Esophagus squamous epithelium (tissue), 4 donors: ENCODE measurements around the gene ECM1.

Experiments used
- CTCF ChIP-seq, 6 experiments: fragments of 450-650 bp in 4 of 6; fragments of 200-600 bp in 2 of 6; sonication (generic) in 2 of 6; IDR thresholded peaks; one replicate each; pipeline ENCODE4 v1.5.1; 2016 to 2019; ENCODE audit warnings: antibody characterized with exemption in 6 of 6, mild to moderate bottlenecking in 4 of 6, moderate library complexity in 4 of 6
- POLR2A ChIP-seq, 4 donors: fragments of 450-650 bp; IDR thresholded peaks; one replicate each; pipeline ENCODE4 v1.6.1; 2017; ENCODE audit warnings: antibody characterized with exemption in 4 of 4, mild to moderate bottlenecking in 4 of 4, moderate library complexity in 3 of 4

DNA sequence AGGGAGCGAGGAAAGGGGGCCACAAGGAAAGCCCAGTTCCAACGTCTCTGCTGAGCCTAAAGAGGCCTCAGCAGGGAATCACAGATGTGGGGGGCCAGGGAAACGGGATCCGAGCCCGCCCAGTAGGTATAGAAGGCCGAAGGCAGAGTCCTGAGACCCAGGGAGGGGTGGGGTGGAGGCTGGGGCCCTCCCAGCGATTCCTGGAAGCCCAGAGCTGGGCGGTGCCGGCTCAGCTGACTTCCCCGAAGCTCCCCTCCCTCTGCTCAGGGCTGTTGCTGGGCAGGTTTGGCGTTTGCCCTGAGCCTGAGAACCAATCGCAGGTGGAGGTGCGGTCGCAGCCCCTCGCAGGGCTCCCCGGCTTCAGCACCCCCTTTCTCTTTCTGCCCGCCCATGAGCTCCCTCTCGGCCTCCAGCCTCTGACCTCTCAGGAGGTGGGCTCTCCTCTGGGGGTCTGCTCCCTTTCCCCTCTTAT is 54.1 kb downstream of the ECM1 start:
- TF ChIP-seq CTCF (IDR thresholded peaks at IDR 0.05) (peak in 1 of 6 experiments; percentile 1), POLR2A (IDR thresholded peaks at IDR 0.05) (peak in 2 of 4 donors; percentile 27 to 65)
